K562 treated with DMSO at 1 percent for 12 hours (cell line): Measurements from ENCODE around the gene PKNOX1. TPM values are rescaled to one million over a fixed set of nuclear protein-coding genes. Genes with fewer than 3 reads are reported as not detected.

ENCODE experiments used
- total RNA-seq: library from RNA; unstranded; fragments of 300-600 nt; gene quantifications from 2 replicates; pipeline ENCODE4 v1.2.3, GENCODE V29; 2022; ENCODE audit not compliant: insufficient read depth

PKNOX1 gene, protein sequence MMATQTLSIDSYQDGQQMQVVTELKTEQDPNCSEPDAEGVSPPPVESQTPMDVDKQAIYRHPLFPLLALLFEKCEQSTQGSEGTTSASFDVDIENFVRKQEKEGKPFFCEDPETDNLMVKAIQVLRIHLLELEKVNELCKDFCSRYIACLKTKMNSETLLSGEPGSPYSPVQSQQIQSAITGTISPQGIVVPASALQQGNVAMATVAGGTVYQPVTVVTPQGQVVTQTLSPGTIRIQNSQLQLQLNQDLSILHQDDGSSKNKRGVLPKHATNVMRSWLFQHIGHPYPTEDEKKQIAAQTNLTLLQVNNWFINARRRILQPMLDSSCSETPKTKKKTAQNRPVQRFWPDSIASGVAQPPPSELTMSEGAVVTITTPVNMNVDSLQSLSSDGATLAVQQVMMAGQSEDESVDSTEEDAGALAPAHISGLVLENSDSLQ
- 3.9 and 7.3 TPM in 2 replicates for total RNA-seq

DNA sequence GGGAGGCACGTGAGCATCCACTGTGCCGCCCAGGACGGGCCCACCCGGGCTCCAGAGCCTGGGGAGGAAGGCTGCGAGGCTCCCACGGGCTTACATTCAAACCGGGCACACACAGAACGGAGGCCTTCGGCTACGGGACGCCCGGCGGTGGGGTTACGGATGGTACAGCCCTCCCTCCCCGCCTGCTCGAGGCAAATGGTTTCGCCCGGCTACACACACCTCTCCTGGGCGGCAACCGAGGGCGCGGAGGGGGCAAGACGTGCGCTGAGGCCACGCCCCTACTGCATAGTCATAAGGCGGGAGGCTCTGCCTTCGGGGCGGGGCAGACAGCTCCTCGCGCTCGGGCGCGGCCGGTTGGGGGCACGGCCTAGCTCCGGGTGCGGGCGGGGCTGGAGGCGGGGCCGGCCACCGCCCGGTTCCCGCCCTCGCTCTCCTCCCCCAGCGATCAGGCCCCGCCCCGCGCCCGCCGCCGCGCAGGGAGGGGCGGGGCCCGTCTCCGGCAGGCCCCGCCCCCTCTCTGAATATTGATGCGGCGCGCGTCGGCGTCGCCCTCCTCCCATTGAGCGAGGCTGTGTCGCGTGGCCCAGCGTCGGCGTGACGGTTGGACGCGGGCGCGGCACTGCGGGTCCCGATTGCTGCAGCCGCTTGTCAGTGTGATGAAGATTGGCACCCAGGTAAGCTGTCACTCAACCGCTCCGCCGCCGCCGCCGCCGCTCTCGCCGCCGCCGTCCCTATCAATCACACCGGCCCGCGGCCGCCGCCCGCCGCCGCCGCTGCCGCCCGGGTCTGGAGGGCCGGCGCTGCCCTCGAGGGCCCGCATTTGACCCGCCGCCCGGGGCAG lies at the start of gene PKNOX1:
Gene PKNOX1 (plus strand): TSS at position 572 of the 841 bp plus-strand sequence. CDS start 29,820 bp downstream, outside the sequence.

DNA sequence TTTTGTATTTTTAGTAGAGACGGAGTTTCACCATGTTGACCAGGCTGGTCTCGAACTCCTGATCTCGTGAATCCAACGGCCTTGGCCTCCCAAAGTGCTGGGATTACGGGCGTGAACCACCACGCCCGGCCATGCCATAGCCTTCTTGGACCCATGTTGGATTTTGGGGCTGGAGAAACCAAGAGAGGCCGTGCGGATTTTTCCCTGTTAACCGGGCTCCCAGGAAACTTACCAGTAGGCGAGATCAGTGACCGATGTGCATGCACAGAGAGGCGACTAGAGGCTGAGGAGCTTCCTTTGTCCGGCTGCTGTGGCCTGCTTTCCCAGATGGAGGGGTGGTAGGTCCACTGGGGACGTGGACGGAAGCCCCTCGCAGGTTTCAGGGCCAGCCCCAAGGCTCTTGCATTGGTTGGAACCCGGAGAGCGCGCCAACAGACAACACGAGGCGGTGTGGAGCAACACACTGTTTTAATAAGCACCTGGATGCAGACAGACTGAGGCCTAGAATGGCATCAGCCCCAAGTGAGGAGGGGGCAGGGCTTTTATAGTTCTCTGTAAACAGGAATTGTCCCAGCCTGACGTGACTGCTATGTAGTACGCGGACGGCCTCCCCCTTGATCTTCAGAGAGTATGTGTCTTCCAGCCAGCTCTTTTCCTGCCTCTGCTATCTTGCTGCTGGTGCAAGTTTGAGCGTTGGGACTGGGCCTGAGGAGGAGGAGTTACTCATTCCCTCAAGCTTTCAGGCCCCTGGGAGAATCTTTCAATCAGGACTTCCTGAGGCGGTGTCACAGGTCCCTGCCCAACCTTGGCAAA lies 49.0 kb upstream of the PKNOX1 start, which contains the start of gene ERVH48-1:
Gene ERVH48-1 (minus strand): TSS at position 517 of the 813 bp plus-strand sequence. CDS start 6,624 bp downstream, outside the sequence.

DNA sequence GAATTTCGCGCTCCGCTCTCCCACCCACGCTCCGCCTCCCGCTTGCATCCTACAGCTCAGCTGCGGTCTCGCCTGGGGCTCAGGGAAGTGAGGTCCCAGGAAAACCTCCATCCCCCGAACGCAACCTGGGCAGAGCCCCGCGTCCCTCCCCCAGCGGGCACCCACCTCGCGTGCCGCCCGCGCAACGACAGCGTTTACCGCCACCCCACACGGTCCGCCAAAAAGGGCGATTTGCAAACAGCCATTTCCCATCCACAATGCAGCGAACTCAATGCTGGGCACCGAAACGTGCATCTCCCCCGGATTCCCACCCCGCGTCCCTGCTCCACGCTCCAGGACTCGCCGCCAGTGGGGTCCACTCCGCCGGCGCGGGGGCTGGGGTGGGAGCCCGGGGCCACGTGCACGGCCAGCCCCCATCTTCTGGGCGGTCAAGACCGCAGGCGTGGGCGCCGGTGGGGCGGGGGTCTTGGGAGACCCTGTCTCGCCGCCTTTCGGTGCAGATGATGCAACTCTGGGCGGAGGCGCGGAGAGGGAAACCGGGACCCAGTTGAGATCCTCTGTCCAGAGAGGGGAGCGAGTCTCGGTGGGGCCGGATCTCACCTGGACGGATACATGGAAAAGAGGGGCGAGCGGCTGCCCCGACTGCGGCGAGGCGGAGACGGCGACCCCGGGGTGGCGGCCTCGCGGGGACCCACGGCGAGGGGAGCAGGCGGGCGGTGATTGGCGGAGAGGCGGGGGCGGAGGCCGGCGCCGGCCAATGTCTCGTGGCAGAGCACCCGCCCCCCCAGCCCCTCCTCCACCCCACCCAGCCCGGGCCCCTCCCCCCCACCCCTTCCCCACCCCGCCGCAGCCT lies 101.0 kb downstream of the PKNOX1 start, which contains the start of gene CBS:
Gene CBS (minus strand): TSS at position 666 of the 853 bp plus-strand sequence. CDS start 3,642 bp downstream, outside the sequence.

Other genes starting within 250 kb of the PKNOX1 start
- 12.6 and 14.6 TPM in 2 replicates for gene WDR4, start 95.0 kb upstream of the PKNOX1 start, total RNA-seq
- 34.5 and 58.7 TPM in 2 replicates for gene NDUFV3, start 81.3 kb upstream of the PKNOX1 start, total RNA-seq
- 0.43 TPM in 1 of 2 replicates, not detected in the other for gene ERVH48-1, start 48.9 kb upstream of the PKNOX1 start, total RNA-seq
- gene CBS, start 101.3 kb downstream of the PKNOX1 start, total RNA-seq = 185 and 242 TPM in 2 replicates
- 73.8 and 93.8 TPM in 2 replicates for gene U2AF1, start 133.0 kb downstream of the PKNOX1 start, total RNA-seq
- not detected in 2 replicates for gene CRYAA, start 194.4 kb downstream of the PKNOX1 start, total RNA-seq